Calu3 (cell line): ENCODE results near the gene C19orf47. TPM values are rescaled to one million over a fixed set of nuclear protein-coding genes. Genes with fewer than 3 reads are reported as not detected.

Experiments
- BruUV-seq: library from RNA; stranded (reverse); fragments of 400-500 nt; replicated peaks from 2 replicates; lab custom pipeline; 2021; lab: Mats Ljungman, UMichigan
- CTCF ChIA-PET: fragments of 300-600 bp; sonication (Branson Sonifier 250); formaldehyde crosslinking; loops from one replicate; lab custom pipeline; 2022; ENCODE audit warnings: antibody characterized with exemption; lab: Charles Lee
- DNase-seq: peaks from one replicate; pipeline ENCODE4 v3.0.0; 2022
- H3K27ac Mint-ChIP-seq: one replicate; pipeline ENCODE4 v1.8.0; 2022; ENCODE audit warnings: mixed read lengths; ENCODE audit not compliant: unreplicated experiment
- H3K27me3 Mint-ChIP-seq: one replicate; pipeline ENCODE4 v1.8.0; 2022; ENCODE audit warnings: mixed read lengths; ENCODE audit not compliant: unreplicated experiment
- H3K36me3 Mint-ChIP-seq: one replicate; pipeline ENCODE4 v1.8.0; 2022; ENCODE audit warnings: mild to moderate bottlenecking, moderate library complexity, mixed read lengths; ENCODE audit not compliant: insufficient read depth, unreplicated experiment
- H3K4me1 Mint-ChIP-seq: one replicate; pipeline ENCODE4 v1.8.0; 2022; ENCODE audit warnings: mild to moderate bottlenecking, low read depth, mixed read lengths; ENCODE audit not compliant: unreplicated experiment
- H3K4me3 Mint-ChIP-seq: one replicate; pipeline ENCODE4 v1.8.0; 2022; ENCODE audit warnings: mild to moderate bottlenecking, low read depth, moderate library complexity, mixed read lengths; ENCODE audit not compliant: unreplicated experiment
- H3K9me3 Mint-ChIP-seq: one replicate; pipeline ENCODE4 v1.8.0; 2022; ENCODE audit warnings: low read depth, mixed read lengths; ENCODE audit not compliant: unreplicated experiment
- CTCF ChIP-seq: fragments of 200-600 bp; IDR thresholded peaks from one replicate; pipeline ENCODE4 v1.8.0; 2022; ENCODE audit warnings: antibody characterized with exemption; ENCODE audit not compliant: unreplicated experiment
- intact Hi-C: fragments of 100-400 bp; cut with micrococcal nuclease; formaldehyde crosslinking; loops from one replicate; pipeline ENCODE4 v1.10.0; 2022; ENCODE audit not compliant: unreplicated experiment
- total RNA-seq: library from RNA; stranded (reverse); gene quantifications from 2 replicates; pipeline ENCODE4 v1.2.3, GENCODE V29; 2022

C19orf47 gene
- total RNA-seq, 1 experiment from 2014 or later = 22.7 TPM

GRCh38 chr19:40326201-40326600 lies 22.0 kb downstream of the C19orf47 start:
- TF ChIP-seq CTCF = no peak
- H3K27ac Mint-ChIP-seq = no peak overlapping the region
- H3K9me3 Mint-ChIP-seq = no peaks in the 10 kb centered on the region
- H3K36me3 Mint-ChIP-seq = peaks cover 45% of the 10 kb centered on the region
- H3K4me3 Mint-ChIP-seq = no peak overlapping the region
- intact Hi-C loops = no loop called here
- BruUV-seq = no TSS peak
- no peaks in the 10 kb centered on the region for H3K27me3 Mint-ChIP-seq
- DNase-seq = no peak
- CTCF ChIA-PET = no interaction called here
- no peaks in the 10 kb centered on the region for H3K4me1 Mint-ChIP-seq

- intact Hi-C loops = no loop called here
- Mint-ChIP-seq H3K36me3 (peaks cover 28% of the 10 kb centered on the region), H3K4me3 (no peak overlapping the region), H3K4me1 (no peaks in the 10 kb centered on the region), H3K27ac (no peak overlapping the region), H3K27me3 (no peaks in the 10 kb centered on the region), H3K9me3 (no peaks in the 10 kb centered on the region)
- no peak for DNase-seq
- no peak for TF ChIP-seq CTCF
- CTCF ChIA-PET = no interaction called here
- BruUV-seq = no TSS peak
Measured at GRCh38 chr19:40323705-40324104, 24.5 kb downstream of the C19orf47 start.

- no peak for TF ChIP-seq CTCF
- CTCF ChIA-PET = no interaction called here
- no TSS peak for BruUV-seq
- Mint-ChIP-seq H3K4me3 (no peak overlapping the region), H3K9me3 (no peaks in the 10 kb centered on the region), H3K27ac (no peak overlapping the region), H3K4me1 (no peaks in the 10 kb centered on the region), H3K27me3 (no peaks in the 10 kb centered on the region), H3K36me3 (peaks cover 22% of the 10 kb centered on the region)
- no peak for DNase-seq
- intact Hi-C loops = no loop called here
Measured at GRCh38 chr19:40322951-40323615, 25.1 kb downstream of the C19orf47 start.

GRCh38 chr19:40322271-40322610 lies 26.0 kb downstream of the C19orf47 start:
- peaks cover 17% of the 10 kb centered on the region for H3K36me3 Mint-ChIP-seq
- no peak overlapping the region for H3K27ac Mint-ChIP-seq
- H3K27me3 Mint-ChIP-seq = no peaks in the 10 kb centered on the region
- intact Hi-C loops = no loop called here
- no peak for TF ChIP-seq CTCF
- no peaks in the 10 kb centered on the region for H3K4me1 Mint-ChIP-seq
- H3K4me3 Mint-ChIP-seq = no peak overlapping the region
- DNase-seq = no peak
- CTCF ChIA-PET = no interaction called here
- BruUV-seq = no TSS peak
- no peaks in the 10 kb centered on the region for H3K9me3 Mint-ChIP-seq
